IMR-90 (cell line): ENCODE results near the gene SLC26A1. TPM values are rescaled to one million over a fixed set of nuclear protein-coding genes. Genes with fewer than 3 reads are reported as not detected.
A peak's percentile ranks its signal among the peaks of the same experiment; 100 is the strongest.

ENCODE experiments used
- ATAC-seq: fragments of 200-7000 bp; cut with Tn5 transposase; 2 replicates; pipeline ENCODE4 v1.9.1; 2020; ENCODE audit warnings: low read depth, mild to moderate bottlenecking, moderate library complexity
- BruUV-seq: library from RNA; stranded (reverse); fragments of 400-500 nt; replicated peaks from 2 replicates; lab custom pipeline; 2021; lab: Mats Ljungman, UMichigan
- CTCF ChIA-PET: fragments of 300-600 bp; formaldehyde crosslinking; extraction: SDS; loops from one replicate; lab custom pipeline; 2021; ENCODE audit warnings: antibody characterized with exemption; lab: Yijun Ruan, JAX
- POLR2A ChIA-PET: fragments of 300-600 bp; sonication (Branson Sonifier 250); formaldehyde crosslinking; loops from one replicate; lab custom pipeline; 2022; ENCODE audit warnings: antibody characterized with exemption; ENCODE audit not compliant: unreplicated experiment; lab: Charles Lee
- DNase-seq: peaks from one replicate; pipeline ENCODE4 v3.0.0; 2013
- H2AFZ ChIP-seq: replicated peaks from 2 replicates; pipeline ENCODE3; 2013; ENCODE audit warnings: low read length, mild to moderate bottlenecking; ENCODE audit not compliant: poor library complexity
- H2AK5ac ChIP-seq: 2 replicates; pipeline ENCODE4 v1.6.1; 2013; ENCODE audit warnings: low read depth, low read length, inconsistent platforms
- H2AK9ac ChIP-seq: replicated peaks from 2 replicates; pipeline ENCODE3; 2013; ENCODE audit warnings: mild to moderate bottlenecking, low read depth, low read length, moderate library complexity; ENCODE audit not compliant: poor library complexity
- H2BK120ac ChIP-seq: 2 replicates; pipeline ENCODE4 v1.6.1; 2013; ENCODE audit warnings: low read depth, low read length, inconsistent platforms
- H2BK15ac ChIP-seq: 3 replicates; pipeline ENCODE4 v1.6.1; 2013; ENCODE audit warnings: low read depth, low read length, inconsistent platforms
- H2BK20ac ChIP-seq: 2 replicates; pipeline ENCODE4 v1.6.1; 2013; ENCODE audit warnings: low read depth, mild to moderate bottlenecking, inconsistent platforms, low read length, moderate library complexity
- H2BK5ac ChIP-seq: 2 replicates; pipeline ENCODE4 v1.6.1; 2013; ENCODE audit warnings: mild to moderate bottlenecking, low read depth, low read length, inconsistent platforms; ENCODE audit not compliant: poor library complexity, severe bottlenecking
- H3K14ac ChIP-seq: replicated peaks from 2 replicates; pipeline ENCODE4 v1.6.1; 2013; ENCODE audit warnings: low read depth, low read length, inconsistent platforms
- H3K18ac ChIP-seq: 2 replicates; pipeline ENCODE4 v1.6.1; 2013; ENCODE audit warnings: low read depth, low read length, control low read depth
- H3K23ac ChIP-seq: 2 replicates; pipeline ENCODE4 v1.6.1; 2013; ENCODE audit warnings: low read depth, low read length, inconsistent platforms
- H3K27ac ChIP-seq: 2 replicates; pipeline ENCODE4 v1.5.1; 2013; ENCODE audit warnings: mild to moderate bottlenecking, control low read depth, low read length; ENCODE audit not compliant: insufficient read depth
- H3K27me3 ChIP-seq: 2 replicates; pipeline ENCODE4 v1.6.1; 2013; ENCODE audit warnings: low read length; ENCODE audit not compliant: control insufficient read depth, insufficient read depth
- H3K36me3 ChIP-seq: 2 replicates; pipeline ENCODE4 v1.6.1; 2013; ENCODE audit warnings: low read length, mixed read lengths; ENCODE audit not compliant: control insufficient read depth, insufficient read depth
- H3K4ac ChIP-seq: 2 replicates; pipeline ENCODE4 v1.6.1; 2013; ENCODE audit warnings: low read depth, low read length, inconsistent platforms
- H3K4me1 ChIP-seq: 2 replicates; pipeline ENCODE4 v1.6.1; 2013; ENCODE audit warnings: low read length, mixed read lengths; ENCODE audit not compliant: control insufficient read depth, insufficient read depth
- H3K4me2 ChIP-seq: 2 replicates; pipeline ENCODE4 v1.6.1; 2013; ENCODE audit warnings: low read depth, mild to moderate bottlenecking, control low read depth, low read length, moderate library complexity
- H3K4me3 ChIP-seq: 2 replicates; pipeline ENCODE4 v1.5.1; 2013; ENCODE audit warnings: low read depth, mild to moderate bottlenecking, control low read depth, low read length, moderate library complexity; ENCODE audit not compliant: insufficient read depth
- H3K56ac ChIP-seq: 2 replicates; pipeline ENCODE4 v1.6.1; 2013; ENCODE audit warnings: low read length, inconsistent platforms; ENCODE audit not compliant: insufficient read depth; ENCODE audit errors: extremely low read depth
- H3K79me1 ChIP-seq, 2 experiments: 2 replicates each; pipeline ENCODE4 v1.6.1; 2013; ENCODE audit warnings: low read length in 2 of 2, inconsistent platforms in 1 of 2, low read depth in 1 of 2
- H3K9ac ChIP-seq: 2 replicates; pipeline ENCODE4 v1.6.1; 2013; ENCODE audit warnings: low read depth, low read length, control low read depth
- H3K9me1 ChIP-seq: 2 replicates; pipeline ENCODE4 v1.6.1; 2013; ENCODE audit warnings: low read length, inconsistent platforms; ENCODE audit not compliant: insufficient read depth
- H3K9me3 ChIP-seq: 2 replicates; pipeline ENCODE4 v1.6.1; 2013; ENCODE audit warnings: low read length; ENCODE audit not compliant: control insufficient read depth, insufficient read depth
- H4K20me1 ChIP-seq: 2 replicates; pipeline ENCODE4 v1.6.1; 2013; ENCODE audit warnings: low read length, inconsistent platforms; ENCODE audit not compliant: insufficient read depth
- H4K5ac ChIP-seq: 2 replicates; pipeline ENCODE4 v1.6.1; 2013; ENCODE audit warnings: mild to moderate bottlenecking, low read depth, low read length, control low read depth
- H4K8ac ChIP-seq, 2 experiments: 2 replicates each; pipeline ENCODE4 v1.6.1; 2013; ENCODE audit warnings: low read depth in 2 of 2, low read length in 2 of 2, control low read depth in 1 of 2, inconsistent platforms in 1 of 2
- H4K91ac ChIP-seq: 2 replicates; pipeline ENCODE4 v1.6.1; 2013; ENCODE audit warnings: low read depth, low read length, inconsistent platforms; ENCODE audit not compliant: insufficient read depth
- CEBPB ChIP-seq: IDR thresholded peaks from 2 replicates; pipeline ENCODE4 v1.6.1; 2012; ENCODE audit warnings: low read depth, low read length, improper control_type of control experiment
- CHD1 ChIP-seq: IDR thresholded peaks from 2 replicates; pipeline ENCODE4 v1.6.1; 2012; ENCODE audit warnings: low read depth, low read length, improper control_type of control experiment
- FOS ChIP-seq: fragments of 150-350 bp; IDR thresholded peaks from 2 replicates; pipeline ENCODE4 v1.6.1; 2016; ENCODE audit warnings: low read depth, low read length
- MAZ ChIP-seq: IDR thresholded peaks from 2 replicates; pipeline ENCODE4 v1.6.1; 2012; ENCODE audit warnings: low read depth, mild to moderate bottlenecking, low read length, improper control_type of control experiment, moderate library complexity, borderline replicate concordance
- MXI1 ChIP-seq: IDR thresholded peaks from 2 replicates; pipeline ENCODE4 v1.6.1; 2012; ENCODE audit warnings: low read depth, mild to moderate bottlenecking, low read length, moderate library complexity, borderline replicate concordance
- RFX5 ChIP-seq: IDR thresholded peaks from 2 replicates; pipeline ENCODE4 v1.8.0; 2012; ENCODE audit warnings: low read depth, mild to moderate bottlenecking, low read length, moderate library complexity
- SMC3 ChIP-seq: fragments of 150-350 bp; IDR thresholded peaks from 2 replicates; pipeline ENCODE4 v1.6.1; 2016; ENCODE audit warnings: low read depth, mild to moderate bottlenecking, antibody characterized with exemption, low read length, moderate library complexity
- WGBS, 2 experiments: methylation state at CpG; one replicate each; pipeline versions ENCODE4 v1.1.5 to v1.1.7; 2013; ENCODE audit warnings: missing lambda C conversion rate in 2 of 2; ENCODE audit not compliant: insufficient read length in 1 of 2; ENCODE audit errors: extremely low coverage in 2 of 2; 5-methylcytosine and 5-hydroxymethylcytosine counted together
- dilution Hi-C: fragments of 300-500 bp; cut with HindIII; formaldehyde crosslinking; loops from one replicate; pipeline ENCODE4 v1.14.3; 2018; ENCODE audit warnings: low sequenced_read_pairs; ENCODE audit not compliant: unreplicated experiment
- in situ Hi-C: fragments of 300-500 bp; cut with MboI; formaldehyde crosslinking; loops from 3 replicates; pipeline ENCODE4 v1.14.3; 2019; ENCODE audit warnings: low sequenced_read_pairs, inconsistent platforms, mixed read lengths
- intact Hi-C: fragments of 100-400 bp; cut with micrococcal nuclease; formaldehyde crosslinking; loops from 2 replicates; pipeline ENCODE4 v1.10.0; 2022
- polyA plus RNA-seq, 3 experiments: library from polyadenylated mRNA; depleted of rRNA; stranded (reverse); fragments of >200 nt; gene quantifications; 2 replicates each; pipeline ENCODE4 v1.2.3, GENCODE V29; 2012; ENCODE audit warnings: low replicate concordance in 1 of 3
- total RNA-seq: library from RNA; depleted of rRNA; stranded (reverse); fragments of >200 nt; gene quantifications from 2 replicates; pipeline ENCODE4 v1.2.3, GENCODE V29; 2012

The SLC26A1 gene
- total and polyA plus RNA-seq, 2 of the 4 experiments (the other 2 are of a cell fraction), result 0.09 TPM; not detected in 1

GRCh38 chr4:1027915-1028238 is 34.7 kb upstream of the SLC26A1 start:
- H3K79me1 ChIP-seq, result no peaks in the 10 kb centered on the region
- H3K4me1 ChIP-seq, result peaks cover 4% of the 10 kb centered on the region; the same call in 1 of the 2 replicates
- H3K4me3 ChIP-seq, result no peak overlapping the region
- DNase-seq, result no peak
- H3K4me2 ChIP-seq, result no peak overlapping the region
- no peak overlapping the region for H3K18ac ChIP-seq
- no peak overlapping the region for H3K23ac ChIP-seq
- peaks cover 9% of the 10 kb centered on the region; the same call in 1 of the 2 replicates for H4K20me1 ChIP-seq
- peak; percentile 21 for ATAC-seq
- no peak overlapping the region for H2BK120ac ChIP-seq
- no peak overlapping the region for H4K91ac ChIP-seq
- dilution Hi-C loops (no loop called here), in situ Hi-C loops (no loop called here), intact Hi-C loops (no loop called here)
- no peak overlapping the region for H3K14ac ChIP-seq
- peaks cover 21% of the 10 kb centered on the region for H3K36me3 ChIP-seq
- H2AK9ac ChIP-seq, result peak overlapping the region; percentile 18
- H3K4ac ChIP-seq, result no peak overlapping the region
- no peak overlapping the region for H3K9ac ChIP-seq
- ChIA-PET CTCF (no interaction called here), POLR2A (no interaction called here)
- no peaks in the 10 kb centered on the region for H3K9me3 ChIP-seq
- H3K56ac ChIP-seq, result no peak overlapping the region
- no peaks in the 10 kb centered on the region for H3K27me3 ChIP-seq
- H2BK5ac ChIP-seq, result no peak overlapping the region
- H4K8ac ChIP-seq, result no peak overlapping the region
- TF ChIP-seq CHD1, result no peak
- TF ChIP-seq RFX5, result no peak
- no peak for TF ChIP-seq CEBPB
- no peak for TF ChIP-seq MAZ
- TF ChIP-seq FOS, result no peak
- TF ChIP-seq MXI1, result no peak
- no peak for TF ChIP-seq SMC3
- no TSS peak for BruUV-seq
- 59% methylated on average over 7 of the region's 9 CpGs; no CpG with 5 or more reads in 1 of the 2 experiments for WGBS, 2 experiments
- no peak overlapping the region for H2BK20ac ChIP-seq
- no peak overlapping the region; the same call in 1 of the 2 replicates for H2AK5ac ChIP-seq
- peaks cover 11% of the 10 kb centered on the region for H3K9me1 ChIP-seq
- no peak overlapping the region for H2BK15ac ChIP-seq
- H2AFZ ChIP-seq, result peak overlapping the region; percentile 26
- no peak overlapping the region for H3K27ac ChIP-seq
- H4K5ac ChIP-seq, result no peak overlapping the region
